GM12801 (cell line): ENCODE measurements around the gene CLTCL1.

Source experiments
- CTCF ChIP-seq: IDR thresholded peaks from one replicate; pipeline ENCODE4 v1.5.1; 2011; ENCODE audit warnings: control low read depth; ENCODE audit not compliant: insufficient read length; ENCODE audit errors: extremely low read depth

Gene CLTCL1

GRCh38 chr22:19270873-19271272 is 20.6 kb downstream of the CLTCL1 start:
- TF ChIP-seq CTCF = no peak

GRCh38 chr22:19266547-19267086 is 24.9 kb downstream of the CLTCL1 start:
- TF ChIP-seq CTCF = no peak

GRCh38 chr22:19265779-19266178 is 25.7 kb downstream of the CLTCL1 start:
- no peak for TF ChIP-seq CTCF

GRCh38 chr22:19260804-19261203 is 30.7 kb downstream of the CLTCL1 start:
- TF ChIP-seq CTCF = no peak

GRCh38 chr22:19260194-19260593 is 31.3 kb downstream of the CLTCL1 start:
- TF ChIP-seq CTCF = no peak

- no peak for TF ChIP-seq CTCF
Observed at GRCh38 chr22:19258371-19258770, 33.1 kb downstream of the CLTCL1 start.

GRCh38 chr22:19253143-19253542 is 38.4 kb downstream of the CLTCL1 start:
- no peak for TF ChIP-seq CTCF
